Neural cell (in vitro differentiated cells): ENCODE measurements around the gene RPAP2. TPM values are rescaled to one million over a fixed set of nuclear protein-coding genes. Genes with fewer than 3 reads are reported as not detected.

Source experiments
- H2AFZ ChIP-seq: fragments of 200-600, 300-800 bp; sonication (generic), shearing (Covaris generic); 2 replicates; pipeline ENCODE4 v1.6.0; 2014; ENCODE audit warnings: low read depth, mild to moderate bottlenecking, antibody characterized with exemption, low read length, moderate library complexity
- H3F3A ChIP-seq: fragments of 200-600 bp; shearing (Covaris generic); 2 replicates; pipeline ENCODE4 v1.6.1; 2016; ENCODE audit warnings: mild to moderate bottlenecking, moderate library complexity, mixed read lengths, antibody characterized with exemption, low read length; ENCODE audit not compliant: insufficient read depth, poor library complexity, severe bottlenecking
- H3K27ac ChIP-seq: fragments of 200-600, 300-800 bp; sonication (generic), shearing (Covaris generic); 2 replicates; pipeline ENCODE4 v1.5.1; 2014; ENCODE audit warnings: mild to moderate bottlenecking, low read length, moderate library complexity
- H3K27me3 ChIP-seq: fragments of 300-800, 200-600 bp; sonication (generic), shearing (Covaris generic); 2 replicates; pipeline ENCODE4 v1.6.0; 2014; ENCODE audit warnings: mild to moderate bottlenecking, low read depth, low read length, moderate library complexity; ENCODE audit not compliant: insufficient read depth
- H3K36me3 ChIP-seq: fragments of 300-800, 200-600 bp; sonication (generic), shearing (Covaris generic); 2 replicates; pipeline ENCODE4 v1.5.1; 2014; ENCODE audit warnings: mild to moderate bottlenecking, antibody characterized with exemption, low read length, moderate library complexity; ENCODE audit not compliant: insufficient read depth
- H3K4me2 ChIP-seq: fragments of 300-800, 200-600 bp; sonication (generic), shearing (Covaris generic); 2 replicates; pipeline ENCODE4 v1.6.0; 2014; ENCODE audit warnings: mild to moderate bottlenecking, low read length
- H3K4me3 ChIP-seq: fragments of 300-800, 200-600 bp; sonication (generic), shearing (Covaris generic); 2 replicates; pipeline ENCODE4 v1.5.1; 2014; ENCODE audit warnings: mild to moderate bottlenecking, low read length, moderate library complexity
- H3K79me2 ChIP-seq: fragments of 200-600 bp; shearing (Covaris generic); replicated peaks from 2 replicates; pipeline ENCODE4 v1.6.0; 2014; ENCODE audit warnings: mild to moderate bottlenecking, low read length, moderate library complexity; ENCODE audit not compliant: insufficient read depth
- H3K9ac ChIP-seq: fragments of 300-800, 200-600 bp; sonication (generic), shearing (Covaris generic); 2 replicates; pipeline ENCODE4 v1.6.1; 2016; ENCODE audit warnings: mild to moderate bottlenecking, low read length, mixed read lengths
- H3K9me2 ChIP-seq: fragments of 200-600 bp; shearing (Covaris generic); 2 replicates; pipeline ENCODE4 v1.6.1; 2016; ENCODE audit warnings: mild to moderate bottlenecking, low read length, mixed read lengths; ENCODE audit not compliant: insufficient read depth
- H3K9me3 ChIP-seq: fragments of 200-600, 300-800 bp; sonication (generic), shearing (Covaris generic); 2 replicates; pipeline ENCODE4 v1.6.1; 2016; ENCODE audit warnings: mild to moderate bottlenecking, mixed run types, low read length, moderate library complexity, mixed read lengths
- H4K20me1 ChIP-seq: fragments of 200-600 bp; shearing (Covaris generic); 2 replicates; pipeline ENCODE4 v1.6.1; 2016; ENCODE audit warnings: mild to moderate bottlenecking, mixed run types; ENCODE audit not compliant: insufficient read depth
- EP300 ChIP-seq: fragments of 450-650 bp; conservative IDR thresholded peaks from 2 replicates; pipeline ENCODE4 v1.6.1; 2014; ENCODE audit warnings: antibody characterized with exemption, mild to moderate bottlenecking, moderate library complexity; ENCODE audit not compliant: poor library complexity, severe bottlenecking
- EZH2 ChIP-seq: fragments of 200-600, 300-800 bp; shearing (Covaris generic), sonication (generic); IDR thresholded peaks from 2 replicates; pipeline ENCODE4 v1.6.1; 2014; ENCODE audit warnings: antibody characterized with exemption, low read length, borderline replicate concordance, mild to moderate bottlenecking; ENCODE audit not compliant: insufficient read depth, poor library complexity, severe bottlenecking
- MXI1 ChIP-seq: fragments of 450-650 bp; conservative IDR thresholded peaks from 2 replicates; pipeline ENCODE4 v1.6.1; 2014; ENCODE audit warnings: antibody characterized with exemption, mild to moderate bottlenecking; ENCODE audit not compliant: poor library complexity, severe bottlenecking
- POLR2AphosphoS5 ChIP-seq: IDR thresholded peaks from 2 replicates; pipeline ENCODE4 v1.6.1; 2012
- RAD21 ChIP-seq: fragments of 450-650 bp; conservative IDR thresholded peaks from 2 replicates; pipeline ENCODE4 v1.6.1; 2014; ENCODE audit warnings: antibody characterized with exemption, mild to moderate bottlenecking, moderate library complexity
- SMC3 ChIP-seq: fragments of 450-650 bp; conservative IDR thresholded peaks from 2 replicates; pipeline ENCODE4 v1.6.1; 2014; ENCODE audit warnings: antibody characterized with exemption, mild to moderate bottlenecking, moderate library complexity; ENCODE audit not compliant: poor library complexity
- TAF1 ChIP-seq: IDR thresholded peaks from 2 replicates; pipeline ENCODE4 v1.6.1; 2012; ENCODE audit warnings: low read depth
- polyA plus RNA-seq: library from polyadenylated mRNA; depleted of rRNA; stranded (reverse); fragments of >200 nt; gene quantifications from 2 replicates; pipeline ENCODE4 v1.2.3, GENCODE V29; 2014
- TF ChIP-seq, protein P1 (sequence below): IDR thresholded peaks from 2 replicates; pipeline ENCODE4 v1.6.1; 2012; ENCODE audit warnings: borderline replicate concordance
- TF ChIP-seq, protein P2 (sequence below): fragments of 450-650 bp; IDR thresholded peaks from 2 replicates; pipeline ENCODE4 v1.5.1; 2014; ENCODE audit warnings: antibody characterized with exemption, mild to moderate bottlenecking, moderate library complexity; ENCODE audit not compliant: poor library complexity, severe bottlenecking

The RPAP2 gene
- polyA plus RNA-seq, 1 donor from 2014 or later: 9.3 TPM

DNA sequence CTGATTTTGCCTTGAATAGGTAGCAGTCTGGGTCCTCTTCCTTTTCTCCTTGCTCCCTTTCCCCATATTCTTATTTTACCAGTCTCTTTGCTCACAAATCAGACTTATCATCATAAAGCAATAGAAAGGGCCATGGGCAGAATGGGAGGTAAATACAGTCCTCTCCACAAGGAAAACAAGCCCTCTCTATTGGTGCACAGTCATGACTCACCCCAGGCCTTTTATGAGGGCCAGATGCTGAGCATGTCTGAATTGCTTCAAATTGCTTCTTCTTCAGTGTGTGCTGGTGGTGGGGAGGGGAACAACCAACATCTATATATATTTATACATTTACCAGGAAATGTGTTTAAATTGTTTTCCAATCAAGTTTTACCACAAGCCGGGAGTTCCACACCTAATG is 112.7 kb downstream of the RPAP2 start:
- H2AFZ ChIP-seq: no peak overlapping the region
- H3K36me3 ChIP-seq: no peaks in the 10 kb centered on the region
- H4K20me1 ChIP-seq: no peaks in the 10 kb centered on the region
- H3K9me3 ChIP-seq: no peaks in the 10 kb centered on the region
- no peak for TF ChIP-seq EZH2
- TF ChIP-seq SMC3: no peak
- no peak for TF ChIP-seq EP300
- no peak for TF ChIP-seq POLR2AphosphoS5
- TF ChIP-seq MXI1: no peak
- no peak for TF ChIP-seq RAD21
- no peak for TF ChIP-seq TAF1
- TF ChIP-seq, protein P1, sequence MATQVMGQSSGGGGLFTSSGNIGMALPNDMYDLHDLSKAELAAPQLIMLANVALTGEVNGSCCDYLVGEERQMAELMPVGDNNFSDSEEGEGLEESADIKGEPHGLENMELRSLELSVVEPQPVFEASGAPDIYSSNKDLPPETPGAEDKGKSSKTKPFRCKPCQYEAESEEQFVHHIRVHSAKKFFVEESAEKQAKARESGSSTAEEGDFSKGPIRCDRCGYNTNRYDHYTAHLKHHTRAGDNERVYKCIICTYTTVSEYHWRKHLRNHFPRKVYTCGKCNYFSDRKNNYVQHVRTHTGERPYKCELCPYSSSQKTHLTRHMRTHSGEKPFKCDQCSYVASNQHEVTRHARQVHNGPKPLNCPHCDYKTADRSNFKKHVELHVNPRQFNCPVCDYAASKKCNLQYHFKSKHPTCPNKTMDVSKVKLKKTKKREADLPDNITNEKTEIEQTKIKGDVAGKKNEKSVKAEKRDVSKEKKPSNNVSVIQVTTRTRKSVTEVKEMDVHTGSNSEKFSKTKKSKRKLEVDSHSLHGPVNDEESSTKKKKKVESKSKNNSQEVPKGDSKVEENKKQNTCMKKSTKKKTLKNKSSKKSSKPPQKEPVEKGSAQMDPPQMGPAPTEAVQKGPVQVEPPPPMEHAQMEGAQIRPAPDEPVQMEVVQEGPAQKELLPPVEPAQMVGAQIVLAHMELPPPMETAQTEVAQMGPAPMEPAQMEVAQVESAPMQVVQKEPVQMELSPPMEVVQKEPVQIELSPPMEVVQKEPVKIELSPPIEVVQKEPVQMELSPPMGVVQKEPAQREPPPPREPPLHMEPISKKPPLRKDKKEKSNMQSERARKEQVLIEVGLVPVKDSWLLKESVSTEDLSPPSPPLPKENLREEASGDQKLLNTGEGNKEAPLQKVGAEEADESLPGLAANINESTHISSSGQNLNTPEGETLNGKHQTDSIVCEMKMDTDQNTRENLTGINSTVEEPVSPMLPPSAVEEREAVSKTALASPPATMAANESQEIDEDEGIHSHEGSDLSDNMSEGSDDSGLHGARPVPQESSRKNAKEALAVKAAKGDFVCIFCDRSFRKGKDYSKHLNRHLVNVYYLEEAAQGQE: no peak
- TF ChIP-seq, protein P2, sequence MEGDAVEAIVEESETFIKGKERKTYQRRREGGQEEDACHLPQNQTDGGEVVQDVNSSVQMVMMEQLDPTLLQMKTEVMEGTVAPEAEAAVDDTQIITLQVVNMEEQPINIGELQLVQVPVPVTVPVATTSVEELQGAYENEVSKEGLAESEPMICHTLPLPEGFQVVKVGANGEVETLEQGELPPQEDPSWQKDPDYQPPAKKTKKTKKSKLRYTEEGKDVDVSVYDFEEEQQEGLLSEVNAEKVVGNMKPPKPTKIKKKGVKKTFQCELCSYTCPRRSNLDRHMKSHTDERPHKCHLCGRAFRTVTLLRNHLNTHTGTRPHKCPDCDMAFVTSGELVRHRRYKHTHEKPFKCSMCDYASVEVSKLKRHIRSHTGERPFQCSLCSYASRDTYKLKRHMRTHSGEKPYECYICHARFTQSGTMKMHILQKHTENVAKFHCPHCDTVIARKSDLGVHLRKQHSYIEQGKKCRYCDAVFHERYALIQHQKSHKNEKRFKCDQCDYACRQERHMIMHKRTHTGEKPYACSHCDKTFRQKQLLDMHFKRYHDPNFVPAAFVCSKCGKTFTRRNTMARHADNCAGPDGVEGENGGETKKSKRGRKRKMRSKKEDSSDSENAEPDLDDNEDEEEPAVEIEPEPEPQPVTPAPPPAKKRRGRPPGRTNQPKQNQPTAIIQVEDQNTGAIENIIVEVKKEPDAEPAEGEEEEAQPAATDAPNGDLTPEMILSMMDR: no peak
- H3K27ac ChIP-seq: no peak overlapping the region
- no peak overlapping the region for H3K4me3 ChIP-seq
- H3F3A ChIP-seq: no peaks in the 10 kb centered on the region
- H3K27me3 ChIP-seq: no peaks in the 10 kb centered on the region
- H3K79me2 ChIP-seq: no peaks in the 10 kb centered on the region
- no peak overlapping the region for H3K9ac ChIP-seq
- H3K4me2 ChIP-seq: no peak overlapping the region
- no peaks in the 10 kb centered on the region for H3K9me2 ChIP-seq

DNA sequence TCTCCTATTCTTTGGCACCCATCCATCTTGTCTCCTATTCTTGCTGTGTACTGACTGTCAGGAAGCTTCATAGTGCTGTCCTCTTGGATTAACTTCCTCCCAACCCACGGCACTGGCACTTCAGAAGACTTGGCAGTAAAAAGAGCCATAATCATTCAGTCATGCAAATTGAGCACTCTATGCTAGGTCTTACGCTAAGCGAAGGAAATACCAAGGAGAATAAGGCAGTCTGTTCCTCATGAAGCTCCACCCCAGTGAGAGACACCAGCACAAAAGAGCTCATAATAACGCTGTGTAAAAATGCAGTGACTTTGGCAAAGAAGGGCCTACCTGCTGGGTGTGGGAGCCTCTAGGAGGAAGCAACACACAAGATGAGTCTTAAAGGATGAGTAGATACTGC is 120.8 kb downstream of the RPAP2 start:
- H3K4me3 ChIP-seq: no peak overlapping the region
- H3K79me2 ChIP-seq: no peaks in the 10 kb centered on the region
- H4K20me1 ChIP-seq: no peaks in the 10 kb centered on the region
- H3K27ac ChIP-seq: no peak overlapping the region
- no peaks in the 10 kb centered on the region for H3K9me3 ChIP-seq
- no peaks in the 10 kb centered on the region for H3K9me2 ChIP-seq
- TF ChIP-seq POLR2AphosphoS5 (no peak), EZH2 (no peak), RAD21 (no peak), MXI1 (no peak), TAF1 (no peak), SMC3 (no peak)
- H3K9ac ChIP-seq: no peak overlapping the region
- no peaks in the 10 kb centered on the region for H3K36me3 ChIP-seq
- no peaks in the 10 kb centered on the region for H3F3A ChIP-seq
- H3K27me3 ChIP-seq: no peaks in the 10 kb centered on the region
- H2AFZ ChIP-seq: no peak overlapping the region
- H3K4me2 ChIP-seq: no peak overlapping the region
